GM19397 (cell line): ENCODE data around the gene NAALADL2.
"Not testable (repeated sequence)": the region's sequence is repeated elsewhere in the genome, so short reads cannot be mapped to it uniquely, and the experiment has no call there.

Experiments used
- ATAC-seq: cut with Tn5 transposase; IDR thresholded peaks from one replicate; pipeline ENCODE4 v1.9.1; 2021; ENCODE audit warnings: mild to moderate bottlenecking, moderate library complexity; ENCODE audit not compliant: unreplicated experiment

The NAALADL2 gene

DNA sequence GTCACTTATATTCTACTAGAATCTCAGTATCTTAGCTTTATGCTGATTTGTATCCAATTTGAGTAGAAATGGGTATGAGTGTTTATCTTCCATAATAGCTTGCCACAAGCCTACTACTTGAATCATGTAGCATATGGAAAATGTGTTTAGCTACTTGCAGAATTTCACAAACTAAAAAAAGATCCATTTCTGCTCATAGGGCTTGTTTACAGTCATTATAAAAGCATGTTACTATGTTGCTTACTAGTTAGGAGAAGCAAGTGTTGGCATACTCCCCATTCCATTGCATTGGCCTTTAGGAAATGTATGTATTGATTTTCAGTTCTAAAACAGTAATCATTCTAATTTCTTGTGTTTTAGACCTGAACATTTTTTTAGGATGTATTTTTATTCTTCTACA is 939.2 kb downstream of the NAALADL2 start:
- ATAC-seq: no peak

DNA sequence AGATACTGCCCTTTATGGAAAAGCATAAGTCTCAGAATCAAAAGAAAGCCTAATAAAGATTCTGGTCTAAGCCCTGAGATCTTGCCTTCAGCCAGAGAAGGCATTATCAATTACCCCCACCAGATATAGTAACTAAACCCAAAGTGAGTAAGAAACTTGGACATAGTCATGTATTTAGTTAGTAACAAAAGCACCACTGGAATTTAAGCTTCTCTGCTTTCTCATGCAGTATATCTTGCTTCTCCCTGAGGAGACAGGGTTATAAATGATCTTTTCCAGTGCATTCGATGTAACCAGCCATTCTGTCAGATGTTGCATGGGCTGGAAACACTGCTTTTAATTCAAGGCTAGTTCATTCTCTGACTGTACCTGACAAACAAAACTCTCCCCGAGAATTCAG is 946.7 kb downstream of the NAALADL2 start:
- ATAC-seq: no peak

DNA sequence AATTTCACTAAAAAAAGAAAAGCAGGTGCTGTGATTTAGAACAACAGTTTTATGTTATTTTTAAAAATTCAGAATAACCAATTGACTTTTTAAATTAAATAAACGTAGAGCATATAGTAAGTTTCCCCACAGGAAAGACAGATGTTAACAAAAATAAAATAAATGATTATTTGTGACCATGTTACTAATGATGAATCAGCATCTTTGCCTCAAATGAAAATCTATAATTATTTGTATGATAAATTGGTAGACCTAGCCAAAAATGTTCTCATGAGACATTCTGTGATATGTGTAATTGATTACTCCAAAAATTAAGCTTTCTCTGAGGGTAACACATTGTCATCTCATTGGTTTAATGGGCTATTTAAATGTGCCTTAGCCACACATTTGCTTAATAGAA is 948.0 kb downstream of the NAALADL2 start:
- no peak for ATAC-seq

DNA sequence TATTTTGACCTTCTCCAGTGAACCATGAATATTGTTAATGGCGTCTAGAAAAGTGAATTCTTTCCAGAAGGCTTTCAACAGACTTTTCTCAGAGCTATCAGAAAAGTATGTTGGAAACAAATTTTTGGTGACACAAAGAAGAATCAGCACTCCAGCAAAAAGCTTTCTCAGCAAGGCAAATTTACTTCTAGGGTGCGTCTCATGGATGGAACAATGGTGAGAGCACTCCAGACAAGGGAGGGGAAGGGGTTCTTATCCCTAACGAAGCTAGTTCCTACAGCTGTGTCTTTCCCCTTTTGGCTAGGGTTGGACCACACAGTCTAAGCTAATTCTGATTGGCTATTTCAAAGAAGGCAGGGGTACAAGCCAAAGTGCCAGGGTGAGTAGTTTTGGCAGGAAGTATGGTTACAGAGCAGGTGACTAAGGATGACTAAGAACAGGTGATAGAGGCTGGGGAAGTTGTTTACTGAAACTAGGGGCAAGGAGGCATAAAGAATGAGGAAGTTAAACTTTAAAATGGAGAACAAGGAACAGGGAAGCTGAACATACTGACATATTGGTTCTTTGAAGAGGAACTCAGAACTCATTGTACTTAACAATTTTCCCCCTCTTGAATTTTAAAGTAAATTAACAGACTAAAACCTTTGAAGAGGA is 959.8 kb downstream of the NAALADL2 start:
- ATAC-seq: no peak

DNA sequence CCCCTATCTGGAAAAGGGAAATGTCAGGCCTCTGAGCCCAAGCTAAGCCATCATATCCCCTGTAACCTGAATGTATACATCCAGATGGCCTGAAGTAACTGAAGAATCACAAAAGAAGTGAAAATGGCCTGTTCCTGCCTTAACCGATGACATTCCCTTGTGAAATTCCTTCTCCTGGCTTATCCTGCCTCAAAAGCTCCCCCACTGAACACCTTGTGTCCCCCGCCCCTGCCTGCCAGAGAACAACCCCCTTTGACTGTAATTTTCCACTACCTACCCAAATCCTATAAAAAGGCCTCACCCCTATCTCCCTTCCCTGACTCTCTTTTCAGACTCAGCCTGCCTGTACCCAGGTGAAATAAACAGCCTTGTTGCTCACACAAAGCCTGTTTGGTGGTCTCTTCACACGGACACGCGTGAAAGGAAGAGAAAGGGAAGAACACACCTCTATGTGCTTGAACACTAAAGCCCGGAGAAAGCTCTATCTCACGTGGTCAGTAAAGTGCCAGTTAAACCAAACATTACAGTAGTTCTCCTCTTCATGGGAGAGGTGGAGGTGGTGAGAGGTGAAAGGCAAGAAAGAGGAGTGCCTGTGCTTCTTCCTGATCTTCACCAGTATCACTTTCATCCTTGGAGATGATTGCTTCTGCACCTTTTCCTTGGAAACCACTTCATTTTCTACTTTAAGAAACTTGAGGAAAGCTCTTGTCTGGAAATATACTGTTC is 963.8 kb downstream of the NAALADL2 start:
- not testable (repeated sequence) for ATAC-seq

DNA sequence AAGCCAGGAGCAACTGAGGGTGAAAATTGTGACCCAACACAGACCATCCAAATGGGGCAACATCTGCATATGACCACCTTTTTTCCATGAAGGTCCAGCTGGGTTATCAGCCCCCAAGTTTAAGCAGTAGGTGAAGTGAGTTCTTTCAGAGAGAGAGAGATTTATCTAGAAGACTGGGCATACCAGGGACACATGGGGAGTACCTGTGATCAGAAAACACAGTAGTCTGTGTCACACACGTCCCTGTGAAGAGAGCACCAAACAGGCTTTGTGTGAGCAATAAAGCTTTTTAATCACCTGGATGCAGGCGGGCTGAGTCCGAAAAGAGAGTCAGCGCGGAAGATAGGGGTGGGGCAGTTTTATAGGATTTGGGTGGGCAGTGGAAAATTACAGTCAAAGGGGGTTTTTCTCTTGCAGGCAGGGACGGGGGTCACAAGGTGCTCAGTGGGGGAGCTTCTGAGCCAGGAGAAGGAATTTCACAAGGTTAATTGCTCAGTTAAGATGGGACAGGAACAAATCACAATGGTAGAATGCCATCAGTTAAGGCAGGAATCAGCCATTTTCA is 966.0 kb downstream of the NAALADL2 start:
- not testable (repeated sequence) for ATAC-seq

DNA sequence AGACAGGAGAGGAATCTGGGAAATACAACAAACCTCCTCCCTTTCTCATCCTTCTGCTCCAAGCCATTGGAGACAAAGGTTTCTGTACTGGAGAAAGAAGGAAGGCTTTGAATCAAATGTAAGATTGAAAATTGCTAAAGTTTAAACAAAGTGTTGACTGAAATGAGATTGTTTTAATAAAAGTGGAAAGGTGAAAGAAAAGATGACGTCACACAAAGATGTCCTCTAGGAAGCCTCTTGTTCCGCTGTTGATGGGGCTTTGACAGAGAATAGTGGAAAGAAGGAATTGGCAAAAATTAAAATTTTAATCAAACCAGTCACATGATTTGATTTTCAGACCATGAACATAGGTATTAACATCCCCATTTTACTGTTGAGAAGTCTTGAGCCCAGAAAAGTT is 967.6 kb downstream of the NAALADL2 start:
- ATAC-seq: no peak

DNA sequence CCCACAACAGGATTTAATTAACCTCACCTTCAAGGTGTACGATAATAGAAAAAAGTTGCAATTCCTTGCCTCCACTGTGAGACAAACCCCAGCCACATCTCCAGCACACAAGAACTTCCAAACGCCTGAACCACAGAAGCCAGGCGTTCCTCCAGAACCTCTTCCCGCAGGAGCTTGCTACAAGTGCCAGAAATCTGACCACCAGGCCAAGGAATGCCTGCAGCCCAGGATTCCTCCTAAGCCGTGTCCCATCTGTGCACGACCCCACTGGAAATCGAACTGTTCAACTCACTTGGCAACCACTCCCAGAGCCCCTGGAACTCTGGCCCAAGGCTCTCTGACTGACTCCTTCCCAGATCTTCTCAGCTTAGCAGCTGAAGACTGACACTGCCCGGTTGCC is 970.7 kb downstream of the NAALADL2 start:
- ATAC-seq: not testable (repeated sequence)

DNA sequence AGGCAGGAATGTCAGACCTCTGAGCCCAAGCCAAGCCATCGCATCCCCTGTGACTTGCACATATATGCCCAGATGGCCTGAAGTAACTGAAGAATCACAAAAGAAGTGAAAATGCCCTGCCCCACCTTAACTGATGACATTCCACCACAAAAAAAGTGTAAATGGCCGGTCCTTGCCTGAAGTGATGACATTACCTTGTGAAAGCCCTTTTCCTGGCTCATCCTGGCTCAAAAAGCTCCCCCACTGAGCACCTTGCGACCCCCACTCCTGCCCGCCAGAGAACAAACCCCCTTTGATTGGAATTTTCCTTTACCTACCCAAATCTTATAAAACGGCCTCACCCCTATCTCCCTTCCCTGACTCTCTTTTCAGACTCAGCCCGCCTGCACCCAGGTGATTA is 976.6 kb downstream of the NAALADL2 start:
- ATAC-seq: not testable (repeated sequence)

DNA sequence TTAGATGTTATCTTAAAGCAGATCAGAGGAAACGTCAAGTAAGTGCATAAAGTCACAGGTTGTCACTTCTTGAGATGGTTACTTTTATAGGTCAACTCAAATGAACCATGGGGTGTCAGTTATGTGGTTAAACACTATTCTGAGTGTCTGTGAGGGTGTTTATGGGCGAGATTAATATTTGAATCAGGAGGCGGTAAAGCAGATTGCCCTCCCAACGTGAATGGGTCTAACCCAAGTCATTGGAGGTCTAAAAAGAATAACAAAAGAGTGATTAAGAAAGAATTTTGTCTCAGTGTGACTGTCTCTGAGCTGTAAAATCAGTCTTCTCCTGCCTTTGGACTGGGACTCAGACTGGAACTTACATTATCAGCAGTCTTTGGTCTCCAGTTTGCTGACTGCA is 977.5 kb downstream of the NAALADL2 start:
- no peak for ATAC-seq

DNA sequence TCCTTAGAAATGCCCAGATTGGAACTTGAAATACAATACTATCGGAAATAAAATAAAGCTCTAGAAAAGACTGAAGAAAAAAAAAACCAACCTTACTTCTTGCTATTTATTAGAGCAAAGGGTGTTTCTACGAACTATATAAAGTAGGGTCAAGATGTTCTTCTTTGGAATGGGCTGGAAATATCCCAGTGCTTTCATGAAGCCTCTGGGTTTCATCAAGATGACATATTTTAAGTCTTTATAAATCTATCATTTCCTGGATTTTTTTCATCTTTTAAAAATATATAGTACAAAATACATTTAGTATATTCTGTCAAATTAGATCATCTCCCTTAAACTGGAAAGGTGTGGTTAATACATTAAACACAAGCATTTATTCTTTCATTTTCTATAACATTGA is 978.8 kb downstream of the NAALADL2 start:
- ATAC-seq: no peak

DNA sequence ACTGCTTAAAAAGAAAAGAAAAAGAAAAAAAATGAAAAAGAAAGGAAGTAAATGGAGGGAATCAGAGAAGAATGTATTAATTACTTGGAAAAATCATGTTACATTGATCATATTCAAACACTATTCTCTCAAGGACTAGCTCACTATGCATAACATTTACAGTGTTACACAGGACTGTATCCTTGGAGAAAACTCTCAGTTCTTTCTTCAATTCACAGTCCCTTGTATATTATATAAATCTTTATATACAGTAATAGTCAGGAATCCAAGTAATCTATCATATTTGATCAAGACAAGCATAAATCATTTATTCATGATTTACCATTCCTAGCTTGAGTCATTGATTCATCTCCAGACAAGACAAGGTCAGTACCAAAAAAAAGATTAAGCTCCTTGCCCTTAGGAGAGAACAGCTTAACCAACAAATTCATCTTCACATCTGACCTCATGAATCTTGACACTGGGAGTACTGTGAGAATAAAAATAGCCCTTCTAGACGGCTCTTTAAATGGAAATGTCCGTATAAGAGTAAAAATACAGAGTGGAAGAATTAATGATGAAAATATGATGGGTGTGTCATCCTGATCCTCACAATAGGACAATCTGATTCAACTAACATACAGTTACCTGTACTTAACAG is 980.4 kb downstream of the NAALADL2 start:
- no peak for ATAC-seq

DNA sequence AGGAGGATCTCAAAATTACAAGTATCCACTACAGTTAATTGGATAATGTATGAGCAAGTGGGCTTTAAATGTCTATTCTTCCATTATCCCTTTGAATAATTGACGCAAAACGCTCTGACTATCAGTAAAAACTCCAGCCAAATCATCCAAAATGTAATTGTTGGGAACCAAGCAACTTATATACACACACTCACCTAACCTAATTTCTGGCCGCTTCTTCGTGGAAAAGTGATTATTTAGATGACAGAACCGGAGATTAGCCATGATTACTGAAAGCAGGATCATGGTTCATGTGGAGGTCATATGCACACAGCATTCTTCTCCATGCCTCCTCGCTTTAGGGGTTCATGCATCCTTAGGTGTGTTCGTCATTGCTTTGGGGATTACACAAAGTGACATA is 992.4 kb downstream of the NAALADL2 start:
- ATAC-seq: no peak

DNA sequence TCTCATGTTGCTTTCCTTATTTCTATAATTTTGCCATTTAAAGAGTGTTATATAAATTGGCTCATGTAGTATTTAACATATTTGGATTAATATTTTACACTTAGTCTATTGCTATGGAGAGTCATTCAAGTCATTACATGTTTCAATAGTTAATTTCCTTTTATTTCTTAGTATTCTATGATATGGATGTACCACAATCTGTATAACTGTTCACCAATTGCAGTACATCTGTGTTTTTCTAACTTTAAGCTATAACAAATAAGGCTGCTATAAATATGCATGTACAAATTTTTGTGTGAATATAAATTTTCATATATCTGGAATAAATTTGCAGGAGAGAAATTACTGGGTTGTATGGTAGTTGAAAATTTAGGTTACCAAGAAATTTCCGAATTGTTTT is 993.4 kb downstream of the NAALADL2 start:
- no peak for ATAC-seq

DNA sequence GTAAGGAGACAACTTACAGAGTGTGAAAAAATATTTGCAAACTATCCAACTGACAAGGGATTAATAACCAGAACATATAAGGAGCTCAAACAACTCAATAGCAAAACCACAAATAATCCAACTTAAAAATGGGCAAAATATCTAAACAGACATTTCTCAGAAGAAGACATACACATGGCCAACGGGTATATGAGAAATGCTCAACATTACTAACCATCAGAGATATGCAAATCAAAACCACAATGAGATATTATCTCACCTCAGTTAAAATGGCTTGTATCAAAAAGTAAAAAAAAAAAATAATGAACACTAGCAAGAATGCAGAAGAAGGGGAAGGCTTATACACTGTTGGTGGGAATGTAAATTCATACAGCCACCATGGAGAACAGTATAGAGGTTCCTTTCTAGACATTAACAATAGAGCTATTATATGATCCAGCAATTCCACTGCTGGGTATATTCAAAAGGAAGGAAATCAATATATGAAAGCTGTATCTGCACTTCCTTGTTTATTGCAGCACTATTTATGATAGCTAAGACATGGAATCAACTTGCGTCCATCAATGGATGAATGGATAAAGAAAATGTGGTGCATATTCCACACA is 998.6 kb downstream of the NAALADL2 start:
- ATAC-seq: no peak
